ENCODE results near the gene UGGT1. TPM values are rescaled to one million over a fixed set of nuclear protein-coding genes. Genes with fewer than 3 reads are reported as not detected.

The UGGT1 gene
- polyA plus RNA-seq, 4 donors: 3.8 to 24.9 (median 12.8) TPM

DNA sequence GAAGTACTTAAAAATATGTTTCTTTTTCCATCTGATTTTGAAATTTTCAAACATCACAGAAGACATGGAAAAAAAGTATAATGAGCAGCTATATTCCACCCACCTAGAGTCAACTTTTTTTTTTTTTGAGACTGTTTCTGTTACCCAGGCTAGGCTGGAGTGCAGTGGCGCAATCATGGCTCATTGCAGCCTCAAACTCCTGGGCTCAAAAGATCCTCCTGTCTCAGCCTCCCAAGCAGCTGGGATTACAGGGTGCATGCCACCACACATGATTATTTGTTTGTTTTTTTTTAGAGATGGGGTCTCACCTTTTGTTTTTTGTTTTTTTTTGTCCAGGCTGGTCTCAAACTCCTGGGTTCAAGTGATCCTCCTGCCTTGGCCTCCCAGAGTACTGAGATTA lies 26.6 kb upstream of the UGGT1 start:
- 95 to 100% (median 100%) methylated on average over 1 of the region's 1 CpG for WGBS, 3 donors
- Histone ChIP-seq H3K27ac (ENCODE audit: low read depth in 1 of 3, low read length in 2 of 3) (no peak overlapping the region), H3K4me3 (ENCODE audit: low read depth in 1 of 3, low read length in 3 of 3) (no peak overlapping the region), H3K36me3 (ENCODE audit: control insufficient read depth in 3 of 3, insufficient read depth in 2 of 3, low read depth in 1 of 3, low read length in 3 of 3) (no peaks in the 10 kb centered on the region), H3K27me3 (ENCODE audit: control insufficient read depth in 3 of 3, insufficient read depth in 3 of 3, low read length in 3 of 3) (no peaks in the 10 kb centered on the region), H3K4me1 (ENCODE audit: control insufficient read depth in 3 of 3, insufficient read depth in 2 of 3, low read depth in 1 of 3, low read length in 2 of 3) (no peaks in the 10 kb centered on the region), H3K9me3 (ENCODE audit: control insufficient read depth in 2 of 2, insufficient read depth in 1 of 2, low read depth in 1 of 2, low read length in 1 of 2) (no peaks in the 10 kb centered on the region)
- no peak for FAIRE-seq
- DNase-seq: no peak

DNA sequence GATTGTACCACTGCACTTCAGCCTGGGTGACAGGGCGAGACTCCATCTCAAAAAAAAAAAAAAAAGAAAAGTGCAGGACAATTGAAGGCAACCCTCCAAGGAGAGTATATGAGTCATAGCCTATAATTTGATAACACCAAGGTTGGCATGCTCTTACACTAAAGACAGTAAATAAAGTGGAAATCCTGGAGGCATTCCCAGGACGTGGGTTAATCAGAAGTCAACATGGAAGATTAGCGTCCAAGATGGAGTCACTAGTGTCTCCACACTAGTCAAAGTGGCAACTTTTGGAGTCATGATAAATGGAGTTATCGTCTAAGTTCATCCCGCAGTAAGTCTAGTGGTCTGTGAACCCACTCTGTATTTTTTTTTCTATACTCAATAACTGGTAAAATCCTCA lies 21.2 kb upstream of the UGGT1 start:
- Histone ChIP-seq H3K4me3 (ENCODE audit: low read depth in 1 of 3, low read length in 3 of 3) (no peak overlapping the region), H3K36me3 (ENCODE audit: control insufficient read depth in 3 of 3, insufficient read depth in 2 of 3, low read depth in 1 of 3, low read length in 3 of 3) (no peaks in the 10 kb centered on the region), H3K9me3 (ENCODE audit: control insufficient read depth in 2 of 2, insufficient read depth in 1 of 2, low read depth in 1 of 2, low read length in 1 of 2) (no peaks in the 10 kb centered on the region), H3K27me3 (ENCODE audit: control insufficient read depth in 3 of 3, insufficient read depth in 3 of 3, low read length in 3 of 3) (no peaks in the 10 kb centered on the region), H3K4me1 (ENCODE audit: control insufficient read depth in 3 of 3, insufficient read depth in 2 of 3, low read depth in 1 of 3, low read length in 2 of 3) (no peaks in the 10 kb centered on the region), H3K27ac (ENCODE audit: low read depth in 1 of 3, low read length in 2 of 3) (no peak overlapping the region)
- 20 to 66% (median 41%) methylated on average over 5 of the region's 5 CpGs for WGBS, 3 donors
- FAIRE-seq (no peak), DNase-seq (peak in 1 of 2 donors; percentile 86)

DNA sequence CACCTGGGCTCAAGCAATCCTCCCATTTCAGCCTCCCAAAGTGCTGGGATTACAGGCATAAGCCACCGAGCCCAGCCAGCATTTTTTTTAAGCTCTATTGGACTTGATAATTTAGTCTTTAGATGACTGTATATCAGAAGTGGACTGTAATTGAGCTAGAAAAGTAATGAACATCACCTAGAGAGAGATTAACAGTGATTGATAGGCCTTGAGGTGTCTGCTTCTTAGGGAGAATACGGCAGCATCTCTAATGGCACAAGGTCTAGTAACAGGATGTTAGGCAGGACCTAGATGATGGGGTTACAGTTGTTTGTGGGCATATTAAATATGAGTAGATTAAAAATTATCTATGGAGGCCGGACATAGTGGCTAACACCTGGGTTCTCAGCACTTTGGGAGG lies 17.7 kb upstream of the UGGT1 start:
- 74 to 83% (median 77%) methylated on average over 3 of the region's 3 CpGs for WGBS, 3 donors
- DNase-seq (no peak), FAIRE-seq (no peak)
- H3K36me3 ChIP-seq (ENCODE audit: control insufficient read depth in 3 of 3, insufficient read depth in 2 of 3, low read depth in 1 of 3, low read length in 3 of 3): no peaks in the 10 kb centered on the region
- no peaks in the 10 kb centered on the region for H3K4me1 ChIP-seq (ENCODE audit: control insufficient read depth in 3 of 3, insufficient read depth in 2 of 3, low read depth in 1 of 3, low read length in 2 of 3)
- H3K4me3 ChIP-seq (ENCODE audit: low read depth in 1 of 3, low read length in 3 of 3): no peak overlapping the region
- H3K9me3 ChIP-seq (ENCODE audit: control insufficient read depth in 2 of 2, insufficient read depth in 1 of 2, low read depth in 1 of 2, low read length in 1 of 2): no peaks in the 10 kb centered on the region
- H3K27me3 ChIP-seq (ENCODE audit: control insufficient read depth in 3 of 3, insufficient read depth in 3 of 3, low read length in 3 of 3): no peaks in the 10 kb centered on the region
- no peak overlapping the region for H3K27ac ChIP-seq (ENCODE audit: low read depth in 1 of 3, low read length in 2 of 3)

DNA sequence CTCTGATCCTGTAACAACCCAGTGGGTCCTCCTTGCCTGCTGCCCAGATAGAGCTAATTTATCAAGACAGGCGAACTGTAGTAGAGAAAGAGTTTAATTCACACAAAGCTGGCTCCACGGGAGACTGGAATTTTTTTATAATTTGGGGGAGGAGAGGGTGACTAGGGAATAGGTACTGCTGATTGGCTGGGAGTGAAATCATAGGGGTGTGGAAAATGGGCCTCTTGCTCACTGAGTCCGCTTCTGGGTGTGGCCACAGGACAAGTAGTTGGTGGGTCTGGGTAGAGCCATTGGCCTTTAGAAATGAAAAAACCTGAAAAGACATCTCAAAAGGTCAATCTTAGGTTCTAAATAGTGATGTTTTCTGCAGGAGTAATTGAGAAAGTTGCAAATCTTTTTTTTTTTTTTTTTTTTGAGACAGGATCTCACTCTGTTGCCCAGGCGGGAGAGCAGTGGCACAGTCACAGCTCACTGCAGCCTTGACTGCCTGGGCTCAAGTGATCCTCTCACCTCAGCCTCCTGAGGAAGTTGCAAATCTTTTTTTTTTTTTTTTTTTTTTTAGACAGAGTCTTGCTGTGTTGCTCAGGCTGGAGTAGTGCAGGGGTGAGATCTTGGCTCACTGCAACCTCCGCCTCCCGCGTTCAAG lies 14.4 kb upstream of the UGGT1 start:
- WGBS, 3 donors: 83 to 87% (median 84%) methylated on average over 7 of the region's 7 CpGs
- no peaks in the 10 kb centered on the region for H3K27me3 ChIP-seq (ENCODE audit: control insufficient read depth in 3 of 3, insufficient read depth in 3 of 3, low read length in 3 of 3)
- FAIRE-seq (no peak), DNase-seq (no peak)
- H3K9me3 ChIP-seq (ENCODE audit: control insufficient read depth in 2 of 2, insufficient read depth in 1 of 2, low read depth in 1 of 2, low read length in 1 of 2): no peaks in the 10 kb centered on the region
- H3K4me3 ChIP-seq (ENCODE audit: low read depth in 1 of 3, low read length in 3 of 3): no peak overlapping the region
- H3K27ac ChIP-seq (ENCODE audit: low read depth in 1 of 3, low read length in 2 of 3): no peak overlapping the region
- no peaks in the 10 kb centered on the region for H3K36me3 ChIP-seq (ENCODE audit: control insufficient read depth in 3 of 3, insufficient read depth in 2 of 3, low read depth in 1 of 3, low read length in 3 of 3)
- H3K4me1 ChIP-seq (ENCODE audit: control insufficient read depth in 3 of 3, insufficient read depth in 2 of 3, low read depth in 1 of 3, low read length in 2 of 3): no peaks in the 10 kb centered on the region

DNA sequence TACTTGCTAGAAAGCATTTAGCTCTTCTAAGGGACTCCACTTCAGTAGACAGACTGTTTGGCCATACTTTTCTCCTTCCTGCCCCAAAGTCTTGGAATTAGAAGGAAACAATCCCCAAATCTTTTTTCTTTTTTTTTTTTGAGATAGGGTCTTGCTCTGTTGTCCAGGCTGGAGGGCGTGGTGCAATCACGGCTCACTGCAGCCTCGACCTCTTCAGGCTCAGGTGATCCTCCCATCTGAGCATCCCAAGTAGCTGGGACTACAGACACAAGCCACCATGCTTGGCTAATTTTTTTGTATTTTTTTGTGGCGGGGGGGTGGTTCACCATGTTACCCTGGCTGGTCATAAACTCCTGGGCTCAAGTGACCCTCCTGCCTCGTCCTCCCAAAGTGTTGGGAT lies 6.2 kb upstream of the UGGT1 start:
- peaks cover 0 to 2% (median 0%) of the 10 kb centered on the region in 3 donors for H3K27me3 ChIP-seq (ENCODE audit: control insufficient read depth in 3 of 3, insufficient read depth in 3 of 3, low read length in 3 of 3)
- WGBS, 3 donors: 70 to 89% (median 84%) methylated on average over 4 to 5 of the region's 5 CpGs

DNA sequence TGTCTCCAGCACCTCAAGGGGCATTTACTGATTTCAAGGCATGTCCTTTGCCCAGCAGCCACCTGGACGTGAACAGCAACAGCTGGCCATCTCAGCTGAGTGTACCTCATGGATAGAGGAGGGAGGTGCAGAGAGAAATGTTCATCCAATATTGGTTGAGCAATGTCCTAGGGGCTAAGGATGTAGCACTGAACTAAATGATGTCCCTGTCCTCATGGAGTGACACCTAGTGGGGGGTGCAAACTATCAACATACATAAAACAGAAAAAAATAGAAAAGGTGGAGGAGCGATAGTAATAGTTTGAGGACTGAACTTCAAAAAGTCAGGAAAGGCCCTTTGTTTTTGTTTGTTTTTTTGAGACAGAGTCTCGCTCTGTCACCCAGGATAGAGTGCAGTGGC lies 4.8 kb upstream of the UGGT1 start:
- Histone ChIP-seq H3K27ac (ENCODE audit: low read depth in 1 of 3, low read length in 2 of 3) (no peak overlapping the region), H3K4me1 (ENCODE audit: control insufficient read depth in 3 of 3, insufficient read depth in 2 of 3, low read depth in 1 of 3, low read length in 2 of 3) (no peaks in the 10 kb centered on the region), H3K36me3 (ENCODE audit: control insufficient read depth in 3 of 3, insufficient read depth in 2 of 3, low read depth in 1 of 3, low read length in 3 of 3) (no peaks in the 10 kb centered on the region), H3K4me3 (ENCODE audit: low read depth in 1 of 3, low read length in 3 of 3) (no peak overlapping the region), H3K27me3 (ENCODE audit: control insufficient read depth in 3 of 3, insufficient read depth in 3 of 3, low read length in 3 of 3) (peaks cover 0 to 2% (median 0%) of the 10 kb centered on the region in 3 donors), H3K9me3 (ENCODE audit: control insufficient read depth in 2 of 2, insufficient read depth in 1 of 2, low read depth in 1 of 2, low read length in 1 of 2) (peaks cover 0 to 8% of the 10 kb centered on the region in 2 donors)
- DNase-seq (no peak), FAIRE-seq (no peak)
- 76 to 83% (median 78%) methylated on average over 3 of the region's 3 CpGs for WGBS, 3 donors

More for the DNA sequence above, 6.2 kb upstream of the UGGT1 start:
- FAIRE-seq: no peak
- no peak overlapping the region for H3K27ac ChIP-seq (ENCODE audit: low read depth in 1 of 3, low read length in 2 of 3)
- H3K4me1 ChIP-seq (ENCODE audit: control insufficient read depth in 3 of 3, insufficient read depth in 2 of 3, low read depth in 1 of 3, low read length in 2 of 3): no peaks in the 10 kb centered on the region
- H3K4me3 ChIP-seq (ENCODE audit: low read depth in 1 of 3, low read length in 3 of 3): no peak overlapping the region
- H3K9me3 ChIP-seq (ENCODE audit: control insufficient read depth in 2 of 2, insufficient read depth in 1 of 2, low read depth in 1 of 2, low read length in 1 of 2): peaks cover 0 to 8% of the 10 kb centered on the region in 2 donors
- no peak for DNase-seq
- H3K36me3 ChIP-seq (ENCODE audit: control insufficient read depth in 3 of 3, insufficient read depth in 2 of 3, low read depth in 1 of 3, low read length in 3 of 3): no peaks in the 10 kb centered on the region

DNA sequence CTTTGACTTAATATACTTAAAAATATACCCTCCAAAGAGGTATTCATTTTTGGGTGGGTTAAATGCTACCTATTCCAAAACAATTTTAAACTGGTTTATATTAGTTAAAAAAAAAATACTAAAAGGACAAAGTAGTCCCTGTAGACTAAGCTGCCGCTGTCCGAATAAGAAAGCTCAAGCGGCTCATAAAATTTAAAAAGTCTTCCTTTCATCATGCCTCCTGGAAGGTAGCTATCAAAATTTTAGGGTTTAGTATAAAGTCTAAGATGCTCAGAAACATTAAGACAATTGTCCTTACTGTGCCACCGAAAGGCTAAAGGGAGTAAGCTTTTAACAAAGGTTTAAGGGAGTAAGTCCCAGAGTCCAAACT lies 440 bp upstream of the UGGT1 start:
- FAIRE-seq (no peak), DNase-seq (no peak)
- Histone ChIP-seq H3K4me1 (ENCODE audit: control insufficient read depth in 3 of 3, insufficient read depth in 2 of 3, low read depth in 1 of 3, low read length in 2 of 3) (peaks cover 0 to 5% (median 0%) of the 10 kb centered on the region in 3 donors), H3K27ac (ENCODE audit: low read depth in 1 of 3, low read length in 2 of 3) (peak overlapping the region; percentile 65 to 86 (median 73)), H3K27me3 (ENCODE audit: control insufficient read depth in 3 of 3, insufficient read depth in 3 of 3, low read length in 3 of 3) (no peaks in the 10 kb centered on the region), H3K4me3 (ENCODE audit: low read depth in 1 of 3, low read length in 3 of 3) (peak overlapping the region; percentile 22 to 83 (median 80)), H3K9me3 (ENCODE audit: control insufficient read depth in 2 of 2, insufficient read depth in 1 of 2, low read depth in 1 of 2, low read length in 1 of 2) (no peaks in the 10 kb centered on the region), H3K36me3 (ENCODE audit: control insufficient read depth in 3 of 3, insufficient read depth in 2 of 3, low read depth in 1 of 3, low read length in 3 of 3) (no peaks in the 10 kb centered on the region)
- 1 to 2% (median 1%) methylated on average over 4 of the region's 4 CpGs for WGBS, 3 donors

DNA sequence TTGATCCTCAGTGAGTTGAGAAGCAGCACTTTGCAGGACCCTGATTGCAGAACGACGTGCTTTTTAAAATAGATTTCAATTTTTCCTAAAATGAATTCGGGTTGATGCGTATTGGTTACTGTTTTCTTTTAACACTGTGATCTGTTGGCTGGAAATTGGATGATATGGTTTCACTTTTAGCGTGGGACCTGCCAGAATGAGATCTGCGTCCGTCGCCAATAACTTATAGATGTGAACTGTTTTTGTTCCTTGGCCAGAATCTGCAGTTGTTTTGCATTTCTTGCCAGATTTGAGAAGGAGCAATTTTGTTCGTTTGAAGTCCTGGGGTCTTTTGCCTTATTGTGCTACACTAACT lies 703 bp downstream of the UGGT1 start:
- H3K4me1 ChIP-seq (ENCODE audit: control insufficient read depth in 3 of 3, insufficient read depth in 2 of 3, low read depth in 1 of 3, low read length in 2 of 3): peaks cover 0 to 5% (median 0%) of the 10 kb centered on the region in 3 donors
- 0 to 1% (median 0%) methylated on average over 9 of the region's 9 CpGs for WGBS, 3 donors
- H3K36me3 ChIP-seq (ENCODE audit: control insufficient read depth in 3 of 3, insufficient read depth in 2 of 3, low read depth in 1 of 3, low read length in 3 of 3): no peaks in the 10 kb centered on the region
- FAIRE-seq (no peak), DNase-seq (peak in 1 of 2 donors; percentile 50)
- peak overlapping the region in 2 of 3 donors; percentile 64 to 86 for H3K27ac ChIP-seq (ENCODE audit: low read depth in 1 of 3, low read length in 2 of 3)
- no peaks in the 10 kb centered on the region for H3K27me3 ChIP-seq (ENCODE audit: control insufficient read depth in 3 of 3, insufficient read depth in 3 of 3, low read length in 3 of 3)
- no peaks in the 10 kb centered on the region for H3K9me3 ChIP-seq (ENCODE audit: control insufficient read depth in 2 of 2, insufficient read depth in 1 of 2, low read depth in 1 of 2, low read length in 1 of 2)
- H3K4me3 ChIP-seq (ENCODE audit: low read depth in 1 of 3, low read length in 3 of 3): peak overlapping the region; percentile 64 to 83 (median 80)

DNA sequence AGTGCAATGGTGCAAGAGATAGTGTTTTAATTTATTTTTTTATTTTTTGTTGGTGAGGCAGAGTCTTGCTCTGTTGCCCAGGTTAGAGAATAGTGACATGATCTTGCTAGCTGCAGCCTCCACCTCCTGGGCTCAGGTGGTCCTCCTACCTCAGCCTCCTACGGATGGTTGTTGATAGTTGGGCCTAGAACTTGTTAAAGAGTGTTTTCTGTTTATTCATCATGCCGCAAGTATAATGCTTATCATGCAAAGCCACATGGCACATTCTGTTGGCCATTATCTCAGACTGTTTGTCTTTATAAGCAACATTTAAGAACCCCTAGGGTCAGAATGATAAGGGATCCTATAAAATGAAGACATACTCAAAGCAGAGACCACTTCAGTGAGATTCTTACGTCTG lies 1.7 kb downstream of the UGGT1 start:
- FAIRE-seq (no peak), DNase-seq (no peak)
- Histone ChIP-seq H3K4me1 (ENCODE audit: control insufficient read depth in 3 of 3, insufficient read depth in 2 of 3, low read depth in 1 of 3, low read length in 2 of 3) (peaks cover 0 to 5% (median 0%) of the 10 kb centered on the region in 3 donors), H3K9me3 (ENCODE audit: control insufficient read depth in 2 of 2, insufficient read depth in 1 of 2, low read depth in 1 of 2, low read length in 1 of 2) (no peaks in the 10 kb centered on the region), H3K36me3 (ENCODE audit: control insufficient read depth in 3 of 3, insufficient read depth in 2 of 3, low read depth in 1 of 3, low read length in 3 of 3) (peaks cover under 1 to 3% (median under 1%) of the 10 kb centered on the region in 3 donors), H3K27ac (ENCODE audit: low read depth in 1 of 3, low read length in 2 of 3) (no peak overlapping the region), H3K4me3 (ENCODE audit: low read depth in 1 of 3, low read length in 3 of 3) (no peak overlapping the region), H3K27me3 (ENCODE audit: control insufficient read depth in 3 of 3, insufficient read depth in 3 of 3, low read length in 3 of 3) (no peaks in the 10 kb centered on the region)
- WGBS, 3 donors: 59 to 84% (median 64%) methylated on average over 3 of the region's 3 CpGs
